Esophagus squamous epithelium (tissue), 5 donors: Measurements from ENCODE around the gene ZNHIT1. TPM values are rescaled to one million over a fixed set of nuclear protein-coding genes. Genes with fewer than 3 reads are reported as not detected.

Experiments
- DNase-seq: peaks from one replicate; lab custom pipeline; 2025; lab: John Stamatoyannopoulos, UW
- H3K27ac ChIP-seq, 4 donors: fragments of 200-600 bp; sonication (generic); one replicate each; pipeline ENCODE4 v1.5.1; 2016 to 2019; ENCODE audit warnings: mild to moderate bottlenecking in 1 of 4
- H3K27me3 ChIP-seq, 4 donors: fragments of 200-600 bp; sonication (generic); 1 replicate in 3 of 4; 2 replicates in 1 of 4; pipeline versions ENCODE4 v1.5.1 to v1.6.0; 2017 to 2021; ENCODE audit warnings: antibody characterized with exemption in 1 of 4
- H3K36me3 ChIP-seq, 3 donors: fragments of 200-600 bp; sonication (generic); one replicate each; pipeline ENCODE4 v1.5.1; 2016 to 2019
- H3K4me1 ChIP-seq, 3 donors: fragments of 200-600 bp; sonication (generic); one replicate each; pipeline ENCODE4 v1.5.1; 2017 to 2019
- H3K4me3 ChIP-seq, 4 donors: fragments of 200-600 bp; sonication (generic); 1 replicate in 3 of 4; 2 replicates in 1 of 4; pipeline ENCODE4 v1.5.1; 2016 to 2019; ENCODE audit warnings: mild to moderate bottlenecking in 2 of 4, moderate library complexity in 1 of 4
- H3K9me3 ChIP-seq, 3 donors: fragments of 200-600 bp; sonication (generic); one replicate each; pipeline ENCODE4 v1.5.1; 2016 to 2019
- POLR2A ChIP-seq, 4 donors: fragments of 450-650 bp; IDR thresholded peaks; one replicate each; pipeline ENCODE4 v1.6.1; 2017; ENCODE audit warnings: antibody characterized with exemption in 4 of 4, mild to moderate bottlenecking in 4 of 4, moderate library complexity in 3 of 4
- WGBS, 2 donors: methylation state at CpG; one replicate each; pipeline ENCODE4 v1.1.5; 2018; 5-methylcytosine and 5-hydroxymethylcytosine counted together
- intact Hi-C: fragments of 100-400 bp; cut with DNase I; formaldehyde crosslinking; loops from one replicate; pipeline ENCODE4 v1.15.0; 2022
- total RNA-seq, 4 donors: library from RNA; depleted of rRNA; stranded (reverse); fragments of >200 nt; gene quantifications; one replicate each; pipeline ENCODE4 v1.1.0, GENCODE V29; 2016
- TF ChIP-seq, protein P1 (sequence below), 6 experiments: fragments of 450-650 bp in 4 of 6; fragments of 200-600 bp in 2 of 6; sonication (generic) in 2 of 6; IDR thresholded peaks; one replicate each; pipeline ENCODE4 v1.5.1; 2016 to 2019; ENCODE audit warnings: antibody characterized with exemption in 6 of 6, mild to moderate bottlenecking in 4 of 6, moderate library complexity in 4 of 6
- donor health status: DM: yes; HTN: yes; CAD: no.

The ZNHIT1 gene
- total RNA-seq, 4 donors from 2014 or later = 51.3 to 87.9 (median 64.4) TPM

- no peak for DNase-seq
- Histone ChIP-seq H3K9me3 (no peaks in the 10 kb centered on the region), H3K27me3 (no peaks in the 10 kb centered on the region), H3K4me1 (peaks cover 21 to 58% (median 22%) of the 10 kb centered on the region in 3 donors), H3K27ac (peak overlapping the region; percentile 77 to 95 (median 90)), H3K36me3 (peaks cover 8 to 51% (median 9%) of the 10 kb centered on the region in 3 donors), H3K4me3 (peak overlapping the region; percentile 57 to 90 (median 78))
- TF ChIP-seq, protein P1, sequence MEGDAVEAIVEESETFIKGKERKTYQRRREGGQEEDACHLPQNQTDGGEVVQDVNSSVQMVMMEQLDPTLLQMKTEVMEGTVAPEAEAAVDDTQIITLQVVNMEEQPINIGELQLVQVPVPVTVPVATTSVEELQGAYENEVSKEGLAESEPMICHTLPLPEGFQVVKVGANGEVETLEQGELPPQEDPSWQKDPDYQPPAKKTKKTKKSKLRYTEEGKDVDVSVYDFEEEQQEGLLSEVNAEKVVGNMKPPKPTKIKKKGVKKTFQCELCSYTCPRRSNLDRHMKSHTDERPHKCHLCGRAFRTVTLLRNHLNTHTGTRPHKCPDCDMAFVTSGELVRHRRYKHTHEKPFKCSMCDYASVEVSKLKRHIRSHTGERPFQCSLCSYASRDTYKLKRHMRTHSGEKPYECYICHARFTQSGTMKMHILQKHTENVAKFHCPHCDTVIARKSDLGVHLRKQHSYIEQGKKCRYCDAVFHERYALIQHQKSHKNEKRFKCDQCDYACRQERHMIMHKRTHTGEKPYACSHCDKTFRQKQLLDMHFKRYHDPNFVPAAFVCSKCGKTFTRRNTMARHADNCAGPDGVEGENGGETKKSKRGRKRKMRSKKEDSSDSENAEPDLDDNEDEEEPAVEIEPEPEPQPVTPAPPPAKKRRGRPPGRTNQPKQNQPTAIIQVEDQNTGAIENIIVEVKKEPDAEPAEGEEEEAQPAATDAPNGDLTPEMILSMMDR (IDR thresholded peaks at IDR 0.05) = no peak
- TF ChIP-seq POLR2A (IDR thresholded peaks at IDR 0.05) = no peak
- intact Hi-C loops = no loop called here
- WGBS, 2 donors = 7 to 10% methylated on average over 20 to 23 of the region's 26 CpGs
Observed at GRCh38 chr7:101218236-101219125, 516 bp downstream of the ZNHIT1 start.

DNA sequence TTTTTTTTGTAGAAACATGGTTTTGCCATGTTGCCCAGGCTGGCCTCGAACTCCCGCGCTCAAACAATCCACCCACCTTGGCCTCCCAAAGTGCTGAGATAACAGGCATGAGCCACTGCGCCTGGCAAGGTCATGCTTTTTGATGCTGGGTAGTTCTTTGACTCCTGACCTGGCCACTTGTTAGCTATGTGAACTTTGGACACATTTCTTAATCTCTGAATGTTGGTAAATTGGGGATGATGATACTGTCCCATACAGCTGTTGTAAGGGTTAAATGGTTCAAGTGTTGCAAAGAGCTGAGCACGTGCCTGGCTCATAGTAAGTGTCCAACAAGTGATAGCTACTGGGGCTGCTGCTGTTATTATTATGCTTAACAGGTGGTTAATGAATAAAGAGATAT is 2.3 kb downstream of the ZNHIT1 start:
- no peaks in the 10 kb centered on the region for H3K27me3 ChIP-seq
- H3K36me3 ChIP-seq = peaks cover 11 to 55% (median 23%) of the 10 kb centered on the region in 3 donors
- TF ChIP-seq POLR2A (IDR thresholded peaks at IDR 0.05) = no peak
- TF ChIP-seq, protein P1 (IDR thresholded peaks at IDR 0.05) = no peak
- no peak overlapping the region for H3K4me3 ChIP-seq
- intact Hi-C loops = no loop called here
- H3K4me1 ChIP-seq = peaks cover 21 to 56% (median 22%) of the 10 kb centered on the region in 3 donors
- no peak overlapping the region for H3K27ac ChIP-seq
- DNase-seq = no peak
- WGBS, 2 donors = 89 to 91% methylated on average over 5 of the region's 5 CpGs
- H3K9me3 ChIP-seq = no peaks in the 10 kb centered on the region

- peaks cover 20 to 69% (median 23%) of the 10 kb centered on the region in 3 donors for H3K36me3 ChIP-seq
- WGBS, 2 donors = 87 to 95% methylated on average over 10 to 12 of the region's 27 CpGs
- peaks cover 8 to 36% (median 15%) of the 10 kb centered on the region in 3 donors for H3K4me1 ChIP-seq
- no peak overlapping the region for H3K27ac ChIP-seq
- H3K9me3 ChIP-seq = no peaks in the 10 kb centered on the region
- intact Hi-C loops = no loop called here
- H3K4me3 ChIP-seq = no peak overlapping the region
- TF ChIP-seq POLR2A (IDR thresholded peaks at IDR 0.05) = no peak
- TF ChIP-seq, protein P1 (IDR thresholded peaks at IDR 0.05) = no peak
- DNase-seq = no peak
- no peaks in the 10 kb centered on the region for H3K27me3 ChIP-seq
Observed at GRCh38 chr7:101222275-101222830, 4.4 kb downstream of the ZNHIT1 start.

DNA sequence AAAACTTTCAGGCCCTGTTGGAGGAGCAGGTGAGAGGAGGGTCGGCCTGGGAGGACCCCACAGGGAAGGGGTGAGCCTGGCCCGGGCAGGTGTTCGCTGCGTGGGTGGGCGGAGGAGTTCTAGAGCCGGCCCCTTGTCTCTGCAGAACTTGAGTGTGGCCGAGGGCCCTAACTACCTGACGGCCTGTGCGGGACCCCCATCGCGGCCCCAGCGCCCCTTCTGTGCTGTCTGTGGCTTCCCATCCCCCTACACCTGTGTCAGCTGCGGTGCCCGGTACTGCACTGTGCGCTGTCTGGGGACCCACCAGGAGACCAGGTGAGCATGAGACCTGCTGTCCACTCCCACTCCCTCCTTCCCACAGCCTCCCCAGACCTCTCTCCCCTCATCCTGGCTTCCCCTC is 5.6 kb downstream of the ZNHIT1 start:
- DNase-seq = no peak
- intact Hi-C loops = no loop called here

More for the DNA sequence above, 5.6 kb downstream of the ZNHIT1 start:
- H3K27me3 ChIP-seq = no peaks in the 10 kb centered on the region
- H3K27ac ChIP-seq = no peak overlapping the region
- 93 to 96% methylated on average over 7 to 12 of the region's 15 CpGs for WGBS, 2 donors
- TF ChIP-seq, protein P1 (IDR thresholded peaks at IDR 0.05) = no peak
- TF ChIP-seq POLR2A (IDR thresholded peaks at IDR 0.05) = no peak
- H3K4me3 ChIP-seq = no peak overlapping the region
- peaks cover 6 to 33% (median 14%) of the 10 kb centered on the region in 3 donors for H3K4me1 ChIP-seq
- H3K36me3 ChIP-seq = peaks cover 23 to 80% (median 24%) of the 10 kb centered on the region in 3 donors
- no peaks in the 10 kb centered on the region for H3K9me3 ChIP-seq
